Muscle layer of duodenum (tissue), 2 donors: ENCODE data around the gene SOWAHC.
"Not testable (repeated sequence)": the region's sequence is repeated elsewhere in the genome, so short reads cannot be mapped to it uniquely, and the experiment has no call there.

Source experiments
- H3K27ac ChIP-seq: one replicate; pipeline ENCODE4 v1.7.0; 2013; ENCODE audit warnings: mild to moderate bottlenecking, low read length
- H3K27me3 ChIP-seq: one replicate; pipeline ENCODE4 v1.7.0; 2013; ENCODE audit warnings: low read depth, mild to moderate bottlenecking, control low read depth, low read length
- H3K36me3 ChIP-seq, 2 donors: one replicate each; pipeline ENCODE4 v1.7.0; 2013; ENCODE audit warnings: low read length in 2 of 2, control low read depth in 1 of 2, mild to moderate bottlenecking in 1 of 2; ENCODE audit not compliant: insufficient read depth in 2 of 2, control insufficient read depth in 1 of 2
- H3K4me1 ChIP-seq, 2 donors: one replicate each; pipeline ENCODE4 v1.7.0; 2013; ENCODE audit warnings: low read length in 2 of 2, mild to moderate bottlenecking in 2 of 2, control low read depth in 1 of 2, moderate library complexity in 1 of 2; ENCODE audit not compliant: insufficient read depth in 2 of 2, control insufficient read depth in 1 of 2
- H3K4me3 ChIP-seq, 2 donors: one replicate each; pipeline ENCODE4 v1.7.0; 2013; ENCODE audit warnings: low read length in 2 of 2, low read depth in 1 of 2, mild to moderate bottlenecking in 1 of 2
- H3K9me3 ChIP-seq, 2 donors: one replicate each; pipeline ENCODE4 v1.7.0; 2013; ENCODE audit warnings: low read length in 2 of 2, control low read depth in 1 of 2, mild to moderate bottlenecking in 1 of 2; ENCODE audit not compliant: control insufficient read depth in 1 of 2
- donor health status: healthy.

The SOWAHC gene

GRCh38 chr2:109619032-109619615, 5.0 kb downstream of the SOWAHC start:
- Histone ChIP-seq H3K27me3 (no peaks in the 10 kb centered on the region), H3K27ac (no peak overlapping the region), H3K36me3 (no peaks in the 10 kb centered on the region), H3K4me1 (peaks cover 5 to 21% of the 10 kb centered on the region in 2 donors), H3K4me3 (no peak overlapping the region), H3K9me3 (no peaks in the 10 kb centered on the region)

- Histone ChIP-seq H3K4me1 (no peaks in the 10 kb centered on the region), H3K4me3 (no peak overlapping the region), H3K27me3 (no peaks in the 10 kb centered on the region), H3K36me3 (no peaks in the 10 kb centered on the region), H3K9me3 (no peaks in the 10 kb centered on the region), H3K27ac (no peak overlapping the region)
Observed at GRCh38 chr2:109623297-109623696, 9.1 kb downstream of the SOWAHC start.

- Histone ChIP-seq H3K27me3 (no peaks in the 10 kb centered on the region), H3K4me1 (no peaks in the 10 kb centered on the region), H3K27ac (no peak overlapping the region), H3K36me3 (no peaks in the 10 kb centered on the region), H3K9me3 (no peaks in the 10 kb centered on the region), H3K4me3 (no peak overlapping the region)
Observed at GRCh38 chr2:109623923-109624322, 9.8 kb downstream of the SOWAHC start.

GRCh38 chr2:109624339-109624738, 10.2 kb downstream of the SOWAHC start:
- no peak overlapping the region for H3K4me3 ChIP-seq
- no peaks in the 10 kb centered on the region for H3K27me3 ChIP-seq
- no peaks in the 10 kb centered on the region for H3K4me1 ChIP-seq
- H3K36me3 ChIP-seq, result no peaks in the 10 kb centered on the region
- no peak overlapping the region for H3K27ac ChIP-seq
- no peaks in the 10 kb centered on the region for H3K9me3 ChIP-seq

- H3K36me3 ChIP-seq, H3K4me3 ChIP-seq, H3K4me1 ChIP-seq, H3K27ac ChIP-seq, H3K27me3 ChIP-seq, H3K9me3 ChIP-seq: not testable (repeated sequence)
Observed at GRCh38 chr2:109628321-109628720, 14.2 kb downstream of the SOWAHC start.

- Histone ChIP-seq H3K9me3 (no peaks in the 10 kb centered on the region), H3K27me3 (no peaks in the 10 kb centered on the region), H3K4me1 (no peaks in the 10 kb centered on the region), H3K4me3 (no peak overlapping the region), H3K27ac (no peak overlapping the region), H3K36me3 (no peaks in the 10 kb centered on the region)
Observed at GRCh38 chr2:109629867-109630266, 15.7 kb downstream of the SOWAHC start.

GRCh38 chr2:109630441-109631430, 16.6 kb downstream of the SOWAHC start:
- H3K4me3 ChIP-seq, result no peak overlapping the region
- H3K4me1 ChIP-seq, result no peaks in the 10 kb centered on the region
- H3K9me3 ChIP-seq, result no peaks in the 10 kb centered on the region
- H3K36me3 ChIP-seq, result no peaks in the 10 kb centered on the region
- no peaks in the 10 kb centered on the region for H3K27me3 ChIP-seq
- no peak overlapping the region for H3K27ac ChIP-seq

GRCh38 chr2:109631741-109632140, 17.6 kb downstream of the SOWAHC start:
- H3K27ac ChIP-seq, result no peak overlapping the region
- no peaks in the 10 kb centered on the region for H3K36me3 ChIP-seq
- no peaks in the 10 kb centered on the region for H3K9me3 ChIP-seq
- no peaks in the 10 kb centered on the region for H3K4me1 ChIP-seq
- H3K4me3 ChIP-seq, result no peak overlapping the region
- H3K27me3 ChIP-seq, result no peaks in the 10 kb centered on the region

- no peaks in the 10 kb centered on the region for H3K27me3 ChIP-seq
- H3K9me3 ChIP-seq, result no peaks in the 10 kb centered on the region
- no peaks in the 10 kb centered on the region for H3K4me1 ChIP-seq
- no peaks in the 10 kb centered on the region for H3K36me3 ChIP-seq
- no peak overlapping the region for H3K4me3 ChIP-seq
- H3K27ac ChIP-seq, result no peak overlapping the region
Observed at GRCh38 chr2:109632158-109632789, 18.1 kb downstream of the SOWAHC start.

- Histone ChIP-seq H3K9me3 (no peaks in the 10 kb centered on the region), H3K27me3 (no peaks in the 10 kb centered on the region), H3K4me3 (no peak overlapping the region), H3K27ac (no peak overlapping the region), H3K4me1 (peaks cover 0 to 1% of the 10 kb centered on the region in 2 donors), H3K36me3 (no peaks in the 10 kb centered on the region)
Observed at GRCh38 chr2:109633284-109633961, 19.3 kb downstream of the SOWAHC start.
